HepG2 (cell line): ENCODE measurements around the gene PSMC3IP. TPM values are rescaled to one million over a fixed set of nuclear protein-coding genes. Genes with fewer than 3 reads are reported as not detected.

Source experiments
- CHD2 ChIP-seq: IDR thresholded peaks from 2 replicates; pipeline ENCODE4 v1.6.1; 2011; ENCODE audit warnings: low read depth, low read length, improper control_type of control experiment
- PCBP1 ChIP-seq: fragments of 200-400 bp; formaldehyde crosslinking; IDR thresholded peaks from 2 replicates; pipeline ENCODE4 v1.6.1; 2017; ENCODE audit warnings: mild to moderate bottlenecking, low read depth, low read length, borderline replicate concordance
- RORA ChIP-seq: sonication (generic); formaldehyde crosslinking; IDR thresholded peaks from 2 replicates; pipeline ENCODE4 v1.5.0; 2020; ENCODE audit warnings: mild to moderate bottlenecking, missing genetic modification reagents, moderate library complexity
- SALL2 ChIP-seq: sonication (generic); formaldehyde crosslinking; IDR thresholded peaks from 2 replicates; pipeline ENCODE4 v1.8.1; 2023; ENCODE audit warnings: mild to moderate bottlenecking, missing genetic modification reagents, inconsistent platforms
- SPEN ChIP-seq: sonication (generic); formaldehyde crosslinking; IDR thresholded peaks from 2 replicates; pipeline ENCODE4 v1.5.1; 2020; ENCODE audit warnings: low read depth, mild to moderate bottlenecking, missing genetic modification reagents
- ZIK1 ChIP-seq: sonication (generic); formaldehyde crosslinking; IDR thresholded peaks from 2 replicates; pipeline ENCODE4 v1.5.0; 2020; ENCODE audit warnings: mild to moderate bottlenecking, low read depth, missing genetic modification reagents, borderline replicate concordance
- ZNF205 ChIP-seq: IDR thresholded peaks from 2 replicates; pipeline ENCODE4 v1.6.1; 2018; ENCODE audit warnings: missing biosample characterization, missing genetic modification reagents
- ZNF460 ChIP-seq: sonication (generic); formaldehyde crosslinking; IDR thresholded peaks from 2 replicates; pipeline ENCODE4 v1.5.1; 2020; ENCODE audit warnings: missing genetic modification reagents, mild to moderate bottlenecking, borderline replicate concordance
- polyA plus RNA-seq, 8 experiments: library from polyadenylated mRNA; depleted of rRNA in 3 of 8; stranded (reverse) in 7 of 8; unstranded in 1 of 8; fragments of >200 nt; fragmentation: Illumina TruSeq in 4 of 8; extraction: Trizol in 4 of 8; gene quantifications; 2 replicates each; pipeline versions ENCODE4 v1.2.1 to v1.2.3, GENCODE V29; 2011 to 2016; ENCODE audit warnings: low read depth in 4 of 8, missing spikeins in 1 of 8, mixed read lengths in 1 of 8; ENCODE audit not compliant: insufficient read depth in 1 of 8
- total RNA-seq, 5 experiments: library from RNA; depleted of rRNA; stranded (reverse); fragments of >200 nt; fragmentation: Illumina TruSeq; extraction: Trizol; gene quantifications; 2 replicates each; pipeline ENCODE4 v1.2.3, GENCODE V29; 2016; ENCODE audit warnings: low read depth in 1 of 5
- TF ChIP-seq, protein P1 (sequence below): sonication (generic); formaldehyde crosslinking; IDR thresholded peaks from one replicate; pipeline ENCODE4 v1.5.1; 2020; ENCODE audit warnings: mild to moderate bottlenecking, missing genetic modification reagents; ENCODE audit errors: not compliant biosample characterization
- TF ChIP-seq, protein P2 (sequence below): sonication (generic); formaldehyde crosslinking; IDR thresholded peaks from 2 replicates; pipeline ENCODE4 v1.4.0; 2020; ENCODE audit warnings: missing genetic modification reagents
- TF ChIP-seq, protein P3 (sequence below): sonication (generic); formaldehyde crosslinking; IDR thresholded peaks from 2 replicates; pipeline ENCODE4 v1.4.0; 2020; ENCODE audit warnings: missing genetic modification reagents, borderline replicate concordance

PSMC3IP gene
- total and polyA plus RNA-seq, 2 of the 13 experiments (the other 11 are each of a cell fraction or from before 2014, with no cell fraction given): 6.5 to 22.4 TPM

DNA sequence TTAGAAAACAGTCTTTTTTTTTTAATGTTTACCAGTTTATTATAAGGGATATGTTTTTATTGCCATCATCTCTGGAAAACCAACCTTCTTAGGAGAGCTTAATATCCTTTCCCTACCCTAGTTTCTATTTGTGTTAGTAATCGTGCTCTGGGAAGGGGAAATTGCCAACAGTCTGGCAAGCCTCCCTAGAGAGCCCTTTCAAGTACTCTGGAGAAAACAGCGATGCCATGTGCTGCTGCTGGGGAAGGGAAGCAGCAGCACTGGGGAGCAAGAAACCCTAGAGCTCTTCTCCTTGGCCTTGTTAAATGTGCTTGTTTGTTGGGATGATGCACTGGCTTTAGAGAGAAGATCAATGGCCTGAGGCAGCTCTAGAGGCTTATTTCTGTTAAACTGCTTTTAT, 21.4 kb upstream of the PSMC3IP start (continued):
- TF ChIP-seq SPEN (CRISPR knock-in tag) (no peak), ZIK1 (no peak), SALL2 (CRISPR knock-in tag) (no peak), ZNF205 (CRISPR knock-in tag) (no peak), PCBP1 (no peak), RORA (CRISPR knock-in tag) (no peak), ZNF460 (CRISPR knock-in tag) (no peak), CHD2 (no peak)
- TF ChIP-seq, protein P1, sequence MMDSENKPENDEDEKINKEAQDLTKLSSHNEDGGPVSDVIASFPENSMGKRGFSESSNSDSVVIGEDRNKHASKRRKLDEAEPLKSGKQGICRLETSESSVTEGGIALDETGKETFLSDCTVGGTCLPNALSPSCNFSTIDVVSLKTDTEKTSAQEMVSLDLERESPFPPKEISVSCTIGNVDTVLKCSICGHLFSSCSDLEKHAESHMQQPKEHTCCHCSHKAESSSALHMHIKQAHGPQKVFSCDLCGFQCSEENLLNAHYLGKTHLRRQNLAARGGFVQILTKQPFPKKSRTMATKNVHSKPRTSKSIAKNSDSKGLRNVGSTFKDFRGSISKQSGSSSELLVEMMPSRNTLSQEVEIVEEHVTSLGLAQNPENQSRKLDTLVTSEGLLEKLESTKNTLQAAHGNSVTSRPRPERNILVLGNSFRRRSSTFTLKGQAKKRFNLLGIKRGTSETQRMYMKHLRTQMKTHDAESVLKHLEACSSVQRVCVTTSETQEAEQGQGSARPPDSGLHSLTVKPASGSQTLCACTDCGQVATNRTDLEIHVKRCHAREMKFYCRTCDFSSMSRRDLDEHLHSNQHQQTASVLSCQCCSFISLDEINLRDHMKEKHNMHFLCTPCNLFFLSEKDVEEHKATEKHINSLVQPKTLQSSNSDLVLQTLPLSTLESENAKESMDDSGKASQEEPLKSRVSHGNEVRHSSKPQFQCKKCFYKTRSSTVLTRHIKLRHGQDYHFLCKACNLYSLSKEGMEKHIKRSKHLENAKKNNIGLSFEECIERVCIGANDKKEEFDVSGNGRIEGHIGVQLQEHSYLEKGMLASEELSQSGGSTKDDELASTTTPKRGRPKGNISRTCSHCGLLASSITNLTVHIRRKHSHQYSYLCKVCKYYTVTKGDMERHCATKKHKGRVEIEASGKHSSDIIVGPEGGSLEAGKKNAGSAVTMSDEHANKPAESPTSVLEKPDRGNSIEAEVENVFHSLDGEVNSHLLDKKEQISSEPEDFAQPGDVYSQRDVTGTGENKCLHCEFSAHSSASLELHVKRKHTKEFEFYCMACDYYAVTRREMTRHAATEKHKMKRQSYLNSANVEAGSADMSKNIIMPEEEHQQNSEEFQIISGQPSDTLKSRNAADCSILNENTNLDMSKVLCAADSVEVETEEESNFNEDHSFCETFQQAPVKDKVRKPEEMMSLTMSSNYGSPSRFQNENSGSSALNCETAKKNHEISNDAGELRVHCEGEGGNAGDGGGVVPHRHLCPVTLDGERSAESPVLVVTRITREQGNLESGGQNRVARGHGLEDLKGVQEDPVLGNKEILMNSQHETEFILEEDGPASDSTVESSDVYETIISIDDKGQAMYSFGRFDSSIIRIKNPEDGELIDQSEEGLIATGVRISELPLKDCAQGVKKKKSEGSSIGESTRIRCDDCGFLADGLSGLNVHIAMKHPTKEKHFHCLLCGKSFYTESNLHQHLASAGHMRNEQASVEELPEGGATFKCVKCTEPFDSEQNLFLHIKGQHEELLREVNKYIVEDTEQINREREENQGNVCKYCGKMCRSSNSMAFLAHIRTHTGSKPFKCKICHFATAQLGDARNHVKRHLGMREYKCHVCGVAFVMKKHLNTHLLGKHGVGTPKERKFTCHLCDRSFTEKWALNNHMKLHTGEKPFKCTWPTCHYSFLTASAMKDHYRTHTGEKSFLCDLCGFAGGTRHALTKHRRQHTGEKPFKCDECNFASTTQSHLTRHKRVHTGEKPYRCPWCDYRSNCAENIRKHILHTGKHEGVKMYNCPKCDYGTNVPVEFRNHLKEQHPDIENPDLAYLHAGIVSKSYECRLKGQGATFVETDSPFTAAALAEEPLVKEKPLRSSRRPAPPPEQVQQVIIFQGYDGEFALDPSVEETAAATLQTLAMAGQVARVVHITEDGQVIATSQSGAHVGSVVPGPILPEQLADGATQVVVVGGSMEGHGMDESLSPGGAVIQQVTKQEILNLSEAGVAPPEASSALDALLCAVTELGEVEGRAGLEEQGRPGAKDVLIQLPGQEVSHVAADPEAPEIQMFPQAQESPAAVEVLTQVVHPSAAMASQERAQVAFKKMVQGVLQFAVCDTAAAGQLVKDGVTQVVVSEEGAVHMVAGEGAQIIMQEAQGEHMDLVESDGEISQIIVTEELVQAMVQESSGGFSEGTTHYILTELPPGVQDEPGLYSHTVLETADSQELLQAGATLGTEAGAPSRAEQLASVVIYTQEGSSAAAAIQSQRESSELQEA: no peak
- TF ChIP-seq, protein P2, sequence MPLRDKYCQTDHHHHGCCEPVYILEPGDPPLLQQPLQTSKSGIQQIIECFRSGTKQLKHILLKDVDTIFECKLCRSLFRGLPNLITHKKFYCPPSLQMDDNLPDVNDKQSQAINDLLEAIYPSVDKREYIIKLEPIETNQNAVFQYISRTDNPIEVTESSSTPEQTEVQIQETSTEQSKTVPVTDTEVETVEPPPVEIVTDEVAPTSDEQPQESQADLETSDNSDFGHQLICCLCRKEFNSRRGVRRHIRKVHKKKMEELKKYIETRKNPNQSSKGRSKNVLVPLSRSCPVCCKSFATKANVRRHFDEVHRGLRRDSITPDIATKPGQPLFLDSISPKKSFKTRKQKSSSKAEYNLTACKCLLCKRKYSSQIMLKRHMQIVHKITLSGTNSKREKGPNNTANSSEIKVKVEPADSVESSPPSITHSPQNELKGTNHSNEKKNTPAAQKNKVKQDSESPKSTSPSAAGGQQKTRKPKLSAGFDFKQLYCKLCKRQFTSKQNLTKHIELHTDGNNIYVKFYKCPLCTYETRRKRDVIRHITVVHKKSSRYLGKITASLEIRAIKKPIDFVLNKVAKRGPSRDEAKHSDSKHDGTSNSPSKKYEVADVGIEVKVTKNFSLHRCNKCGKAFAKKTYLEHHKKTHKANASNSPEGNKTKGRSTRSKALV (CRISPR knock-in tag): no peak
- TF ChIP-seq, protein P3, sequence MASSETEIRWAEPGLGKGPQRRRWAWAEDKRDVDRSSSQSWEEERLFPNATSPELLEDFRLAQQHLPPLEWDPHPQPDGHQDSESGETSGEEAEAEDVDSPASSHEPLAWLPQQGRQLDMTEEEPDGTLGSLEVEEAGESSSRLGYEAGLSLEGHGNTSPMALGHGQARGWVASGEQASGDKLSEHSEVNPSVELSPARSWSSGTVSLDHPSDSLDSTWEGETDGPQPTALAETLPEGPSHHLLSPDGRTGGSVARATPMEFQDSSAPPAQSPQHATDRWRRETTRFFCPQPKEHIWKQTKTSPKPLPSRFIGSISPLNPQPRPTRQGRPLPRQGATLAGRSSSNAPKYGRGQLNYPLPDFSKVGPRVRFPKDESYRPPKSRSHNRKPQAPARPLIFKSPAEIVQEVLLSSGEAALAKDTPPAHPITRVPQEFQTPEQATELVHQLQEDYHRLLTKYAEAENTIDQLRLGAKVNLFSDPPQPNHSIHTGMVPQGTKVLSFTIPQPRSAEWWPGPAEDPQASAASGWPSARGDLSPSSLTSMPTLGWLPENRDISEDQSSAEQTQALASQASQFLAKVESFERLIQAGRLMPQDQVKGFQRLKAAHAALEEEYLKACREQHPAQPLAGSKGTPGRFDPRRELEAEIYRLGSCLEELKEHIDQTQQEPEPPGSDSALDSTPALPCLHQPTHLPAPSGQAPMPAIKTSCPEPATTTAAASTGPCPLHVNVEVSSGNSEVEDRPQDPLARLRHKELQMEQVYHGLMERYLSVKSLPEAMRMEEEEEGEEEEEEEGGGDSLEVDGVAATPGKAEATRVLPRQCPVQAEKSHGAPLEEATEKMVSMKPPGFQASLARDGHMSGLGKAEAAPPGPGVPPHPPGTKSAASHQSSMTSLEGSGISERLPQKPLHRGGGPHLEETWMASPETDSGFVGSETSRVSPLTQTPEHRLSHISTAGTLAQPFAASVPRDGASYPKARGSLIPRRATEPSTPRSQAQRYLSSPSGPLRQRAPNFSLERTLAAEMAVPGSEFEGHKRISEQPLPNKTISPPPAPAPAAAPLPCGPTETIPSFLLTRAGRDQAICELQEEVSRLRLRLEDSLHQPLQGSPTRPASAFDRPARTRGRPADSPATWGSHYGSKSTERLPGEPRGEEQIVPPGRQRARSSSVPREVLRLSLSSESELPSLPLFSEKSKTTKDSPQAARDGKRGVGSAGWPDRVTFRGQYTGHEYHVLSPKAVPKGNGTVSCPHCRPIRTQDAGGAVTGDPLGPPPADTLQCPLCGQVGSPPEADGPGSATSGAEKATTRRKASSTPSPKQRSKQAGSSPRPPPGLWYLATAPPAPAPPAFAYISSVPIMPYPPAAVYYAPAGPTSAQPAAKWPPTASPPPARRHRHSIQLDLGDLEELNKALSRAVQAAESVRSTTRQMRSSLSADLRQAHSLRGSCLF (CRISPR knock-in tag): no peak
